SK-N-MC (cell line): ENCODE results near the gene IFNL4.

Experiments used
- EZH2 ChIP-seq: fragments of 200-600 bp; sonication (generic); IDR thresholded peaks from one replicate; pipeline ENCODE4 v1.6.1; 2017; ENCODE audit warnings: antibody characterized with exemption
- FOXP2 ChIP-seq: optimal IDR thresholded peaks from 2 replicates; pipeline ENCODE3; 2011; ENCODE audit warnings: mild to moderate bottlenecking, moderate library complexity; ENCODE audit not compliant: insufficient read depth; ENCODE audit errors: extremely low read length, control extremely low read depth
- POLR2AphosphoS5 ChIP-seq: IDR thresholded peaks from 2 replicates; pipeline ENCODE4 v1.6.1; 2012; ENCODE audit warnings: mild to moderate bottlenecking, low read depth, low read length, borderline replicate concordance

GRCh38 chr19:39218230-39219007, 30.2 kb downstream of the IFNL4 start:
- TF ChIP-seq EZH2 (no peak), POLR2AphosphoS5 (no peak), FOXP2 (no peak)
